Activated gamma-delta T cell (primary cell): Measurements from ENCODE around the gene KRTAP10-1.
"Not testable (repeated sequence)": the region's sequence is repeated elsewhere in the genome, so short reads cannot be mapped to it uniquely, and the experiment has no call there.

Experiments used
- DNase-seq: peaks from one replicate; lab custom pipeline; 2025; lab: John Stamatoyannopoulos, UW

The KRTAP10-1 gene

GRCh38 chr21:44571296-44571695 is 31.3 kb upstream of the KRTAP10-1 start:
- DNase-seq, result no peak

- no peak for DNase-seq
Observed at GRCh38 chr21:44569861-44570517, 30.0 kb upstream of the KRTAP10-1 start.

GRCh38 chr21:44568667-44569556 is 28.9 kb upstream of the KRTAP10-1 start:
- no peak for DNase-seq

- DNase-seq, result no peak
Observed at GRCh38 chr21:44568261-44568660, 28.3 kb upstream of the KRTAP10-1 start.

- DNase-seq, result no peak
Observed at GRCh38 chr21:44567481-44568171, 27.6 kb upstream of the KRTAP10-1 start.

GRCh38 chr21:44566403-44566802 is 26.4 kb upstream of the KRTAP10-1 start:
- no peak for DNase-seq

GRCh38 chr21:44564886-44565598 is 25.0 kb upstream of the KRTAP10-1 start:
- no peak for DNase-seq

GRCh38 chr21:44564099-44564498 is 24.1 kb upstream of the KRTAP10-1 start:
- no peak for DNase-seq

GRCh38 chr21:44558695-44559094 is 18.7 kb upstream of the KRTAP10-1 start, which contains the start of gene KRTAP10-3:
Gene KRTAP10-3 (minus strand): TSS chr21:44558795. CDS start chr21:44558715, 80 bp downstream.
- no peak for DNase-seq

- not testable (repeated sequence) for DNase-seq
Observed at GRCh38 chr21:44558329-44558675, 18.3 kb upstream of the KRTAP10-1 start.

GRCh38 chr21:44557491-44558328 is 17.7 kb upstream of the KRTAP10-1 start:
- no peak for DNase-seq

GRCh38 chr21:44556879-44557278 is 16.9 kb upstream of the KRTAP10-1 start:
- DNase-seq, result no peak

- no peak for DNase-seq
Observed at GRCh38 chr21:44555200-44555875, 15.3 kb upstream of the KRTAP10-1 start.

GRCh38 chr21:44552681-44553080 is 12.7 kb upstream of the KRTAP10-1 start:
- DNase-seq, result no peak

GRCh38 chr21:44552136-44552535 is 12.1 kb upstream of the KRTAP10-1 start:
- no peak for DNase-seq

- no peak for DNase-seq
Observed at GRCh38 chr21:44551340-44551961, 11.5 kb upstream of the KRTAP10-1 start, which contains the start of gene KRTAP10-2. Gene KRTAP10-2 (minus strand): TSS chr21:44551505. CDS start chr21:44551458, 47 bp downstream.

- DNase-seq, result no peak
Observed at GRCh38 chr21:44550807-44551206, 10.8 kb upstream of the KRTAP10-1 start.

- DNase-seq, result not testable (repeated sequence)
Observed at GRCh38 chr21:44550285-44550684, 10.3 kb upstream of the KRTAP10-1 start.

GRCh38 chr21:44549525-44550211 is 9.7 kb upstream of the KRTAP10-1 start:
- no peak for DNase-seq
